HFF-Myc (cell line): ENCODE results near the gene NHLRC4.

Source experiments
- DNase-seq: peaks from one replicate; pipeline ENCODE4 v3.0.0-alpha.2; 2011; ENCODE audit warnings: low read depth; ENCODE audit errors: extremely low read depth
- H3K4me3 ChIP-seq: replicated peaks from 2 replicates; pipeline ENCODE4 v1.5.1; 2011; ENCODE audit warnings: low read depth, mild to moderate bottlenecking, control low read depth, low read length
- CTCF ChIP-seq: IDR thresholded peaks from 2 replicates; pipeline ENCODE4 v1.5.1; 2012; ENCODE audit warnings: mild to moderate bottlenecking, low read depth, low read length, control low read depth; ENCODE audit errors: missing control alignments

NHLRC4 gene

DNA sequence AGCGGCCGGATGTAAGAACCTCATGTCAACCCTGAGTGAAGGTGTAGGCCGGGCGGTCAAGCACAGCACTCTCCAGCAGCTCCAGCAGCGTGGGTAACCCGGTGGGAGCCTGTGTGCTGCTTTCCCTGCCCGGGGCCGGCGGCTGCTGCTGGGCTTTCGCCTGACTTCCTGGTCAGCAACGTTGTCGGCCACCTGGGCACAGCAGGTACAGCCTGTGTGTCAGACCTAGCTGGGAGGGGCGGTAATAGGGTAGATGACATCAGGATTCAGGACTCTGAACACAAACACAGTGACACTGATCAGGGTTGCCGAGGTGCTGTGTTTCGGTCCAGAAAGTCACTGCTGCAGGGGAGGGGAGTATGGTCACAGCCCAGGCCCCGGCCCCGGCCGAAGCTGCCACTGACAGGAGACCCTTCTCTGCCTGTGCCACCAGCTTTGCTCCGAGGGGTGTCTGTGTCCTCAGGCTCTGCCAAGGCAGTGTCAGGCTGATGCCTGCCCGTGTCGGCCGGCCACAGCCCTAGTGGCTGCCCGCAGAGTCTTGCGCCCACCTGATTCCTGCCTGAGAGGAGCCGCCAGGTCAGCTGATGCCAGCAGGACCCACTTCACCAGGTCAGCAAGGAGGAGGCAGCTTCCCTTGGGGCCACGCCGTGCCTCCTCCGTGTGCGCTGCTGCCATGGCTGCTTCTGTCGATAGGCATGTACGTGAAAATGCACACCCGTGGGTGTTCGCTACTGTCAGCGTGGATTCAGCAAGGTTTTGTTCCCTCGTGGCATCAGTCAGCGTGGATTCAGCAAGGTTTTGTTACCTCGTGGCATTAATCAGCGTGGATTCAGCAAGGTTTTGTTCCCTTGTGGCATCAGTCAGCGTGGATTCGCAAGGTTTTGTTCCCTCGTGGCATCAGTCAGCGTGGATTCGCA is 32.3 kb downstream of the NHLRC4 start:
- H3K4me3 ChIP-seq: no peak overlapping the region
- no peak for TF ChIP-seq CTCF
- DNase-seq: no peak

- no peak overlapping the region for H3K4me3 ChIP-seq
- peak; percentile 20 for TF ChIP-seq CTCF
- no peak for DNase-seq
Measured at GRCh38 chr16:600781-601180, 34.0 kb downstream of the NHLRC4 start.

GRCh38 chr16:603933-604332 is 37.1 kb downstream of the NHLRC4 start:
- H3K4me3 ChIP-seq: no peak overlapping the region
- no peak for DNase-seq
- TF ChIP-seq CTCF: no peak

- H3K4me3 ChIP-seq: no peak overlapping the region
- DNase-seq: no peak
- no peak for TF ChIP-seq CTCF
Measured at GRCh38 chr16:606656-607307, 40.0 kb downstream of the NHLRC4 start.

GRCh38 chr16:608019-608418 is 41.2 kb downstream of the NHLRC4 start:
- no peak for TF ChIP-seq CTCF
- no peak overlapping the region for H3K4me3 ChIP-seq
- DNase-seq: no peak

DNA sequence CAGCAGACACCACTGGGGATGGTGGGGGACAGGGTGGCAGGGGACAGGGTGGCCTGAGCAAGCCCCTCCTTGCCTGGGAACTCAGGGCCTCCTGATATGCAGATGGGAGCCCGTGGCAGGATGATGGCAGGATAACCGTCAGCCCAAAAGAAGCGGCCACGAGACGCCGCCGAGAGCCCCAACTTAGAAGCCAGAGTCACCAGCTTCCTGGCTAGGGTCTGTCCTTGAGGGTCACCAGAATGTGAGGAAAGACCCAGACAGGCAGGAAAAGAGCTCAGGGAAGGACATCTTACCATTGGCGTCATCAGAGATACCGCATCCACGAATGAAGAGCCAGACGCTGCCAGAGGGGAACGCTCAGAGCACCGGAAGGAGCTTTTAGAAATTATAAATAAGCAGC is 42.5 kb downstream of the NHLRC4 start:
- no peak overlapping the region for H3K4me3 ChIP-seq
- no peak for TF ChIP-seq CTCF
- DNase-seq: no peak
